ENCODE measurements around the gene CTIF. TPM values are rescaled to one million over a fixed set of nuclear protein-coding genes. Genes with fewer than 3 reads are reported as not detected.

The CTIF gene
- polyA plus RNA-seq, 1 experiment, result 40.2 TPM

DNA sequence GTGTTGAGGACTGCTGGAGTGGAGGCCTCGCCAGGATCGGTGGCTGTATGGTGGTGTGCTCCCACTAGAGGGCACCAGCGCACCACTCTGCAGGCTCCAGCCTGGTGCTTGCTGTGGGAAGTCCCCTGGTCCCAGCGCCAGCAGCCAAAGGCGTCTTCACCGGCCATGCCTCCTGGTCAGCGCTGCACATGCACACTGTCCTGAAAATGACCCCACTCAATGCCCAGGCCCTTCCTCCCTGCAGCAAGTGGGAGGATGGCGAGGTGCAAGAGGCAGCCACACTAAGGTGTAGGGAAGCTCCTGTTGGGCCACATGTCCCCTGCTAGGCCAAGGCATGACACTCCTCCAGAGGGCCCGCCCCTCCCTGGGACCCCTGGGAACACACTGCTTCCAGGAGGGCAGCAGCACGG, 136.5 kb downstream of the CTIF start:
- Histone ChIP-seq H3K27me3 (ENCODE audit: control insufficient read depth, insufficient read depth, low read length) (no peaks in the 10 kb centered on the region), H3K9me3 (ENCODE audit: control insufficient read depth, insufficient read depth, low read length) (peaks cover 10% of the 10 kb centered on the region), H3K4me3 (ENCODE audit: low read depth, low read length) (no peak overlapping the region), H3K27ac (ENCODE audit: low read depth, low read length) (peak overlapping the region; percentile 39)
- TF ChIP-seq, protein P1, sequence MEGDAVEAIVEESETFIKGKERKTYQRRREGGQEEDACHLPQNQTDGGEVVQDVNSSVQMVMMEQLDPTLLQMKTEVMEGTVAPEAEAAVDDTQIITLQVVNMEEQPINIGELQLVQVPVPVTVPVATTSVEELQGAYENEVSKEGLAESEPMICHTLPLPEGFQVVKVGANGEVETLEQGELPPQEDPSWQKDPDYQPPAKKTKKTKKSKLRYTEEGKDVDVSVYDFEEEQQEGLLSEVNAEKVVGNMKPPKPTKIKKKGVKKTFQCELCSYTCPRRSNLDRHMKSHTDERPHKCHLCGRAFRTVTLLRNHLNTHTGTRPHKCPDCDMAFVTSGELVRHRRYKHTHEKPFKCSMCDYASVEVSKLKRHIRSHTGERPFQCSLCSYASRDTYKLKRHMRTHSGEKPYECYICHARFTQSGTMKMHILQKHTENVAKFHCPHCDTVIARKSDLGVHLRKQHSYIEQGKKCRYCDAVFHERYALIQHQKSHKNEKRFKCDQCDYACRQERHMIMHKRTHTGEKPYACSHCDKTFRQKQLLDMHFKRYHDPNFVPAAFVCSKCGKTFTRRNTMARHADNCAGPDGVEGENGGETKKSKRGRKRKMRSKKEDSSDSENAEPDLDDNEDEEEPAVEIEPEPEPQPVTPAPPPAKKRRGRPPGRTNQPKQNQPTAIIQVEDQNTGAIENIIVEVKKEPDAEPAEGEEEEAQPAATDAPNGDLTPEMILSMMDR (IDR thresholded peaks at IDR 0.05; ENCODE audit: low read depth, low read length), result peak; percentile 93
- POLR2A ChIA-PET, result no interaction called here
- DNase-seq (ENCODE audit: low read depth, low spot score), result peak; percentile 63
- CTCF ChIA-PET, result interaction anchor here (0.6 to 4.5 kb wide), 23 partner anchors 19 to 786 kb away, joined by 3 to 48 read pairs (median 4); no protein-coding TSS in a partner anchor

DNA sequence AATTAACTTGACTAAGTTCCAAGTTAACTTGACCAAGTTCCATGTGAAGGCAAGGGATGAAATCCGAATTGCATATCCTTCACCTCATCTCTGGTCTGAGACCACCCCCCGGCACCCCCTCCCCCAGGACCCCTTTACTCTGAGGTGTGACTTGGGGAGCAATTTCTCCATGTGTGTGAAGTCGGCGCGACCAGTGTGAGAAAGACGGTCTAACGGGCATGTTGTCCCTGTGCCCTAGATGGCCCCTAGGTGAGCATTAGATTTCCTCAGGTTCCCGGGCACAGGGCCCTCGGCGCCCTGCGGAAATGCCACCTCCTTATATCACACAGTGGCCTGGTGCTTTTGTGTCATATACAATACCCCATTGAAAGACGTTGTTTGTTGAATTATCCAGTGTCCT, 137.1 kb downstream of the CTIF start:
- H3K27ac ChIP-seq (ENCODE audit: low read depth, low read length), result no peak overlapping the region
- no peaks in the 10 kb centered on the region for H3K27me3 ChIP-seq (ENCODE audit: control insufficient read depth, insufficient read depth, low read length)
- no peak overlapping the region for H3K4me3 ChIP-seq (ENCODE audit: low read depth, low read length)
- no peak for DNase-seq (ENCODE audit: low read depth, low spot score)
- ChIA-PET POLR2A (no interaction called here), CTCF (interaction anchor here (0.6 to 4.5 kb wide), 27 partner anchors 18 to 785 kb away, joined by 3 to 48 read pairs (median 4); no protein-coding TSS in a partner anchor)
- TF ChIP-seq, protein P1 (IDR thresholded peaks at IDR 0.05; ENCODE audit: low read depth, low read length), result no peak
- H3K9me3 ChIP-seq (ENCODE audit: control insufficient read depth, insufficient read depth, low read length), result peaks cover 5% of the 10 kb centered on the region

DNA sequence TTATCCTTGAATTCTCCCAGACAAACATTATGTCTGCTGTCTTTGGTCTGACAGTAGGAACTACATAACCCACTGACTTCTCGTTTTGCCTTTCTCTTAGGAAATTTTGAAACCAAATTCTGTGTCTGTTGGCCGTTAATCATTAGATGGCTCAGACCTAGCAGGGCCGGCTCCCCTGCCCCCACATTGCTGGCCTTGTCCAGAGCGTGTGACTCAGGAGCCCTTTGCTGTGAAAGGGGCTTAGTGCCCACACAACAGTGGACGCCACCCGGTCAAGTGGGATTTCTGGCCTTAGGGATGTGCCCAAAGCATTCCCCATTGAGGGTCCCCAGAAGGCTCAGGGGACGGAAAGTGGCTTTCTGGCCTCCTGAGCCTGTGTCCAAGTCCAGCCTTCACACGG, 137.5 kb downstream of the CTIF start:
- TF ChIP-seq, protein P1 (IDR thresholded peaks at IDR 0.05; ENCODE audit: low read depth, low read length), result no peak
- CTCF ChIA-PET, result interaction anchor here (0.5 to 4.5 kb wide), 40 partner anchors 9 to 785 kb away, joined by 3 to 48 read pairs (median 4); no protein-coding TSS in a partner anchor
- Histone ChIP-seq H3K27ac (ENCODE audit: low read depth, low read length) (no peak overlapping the region), H3K9me3 (ENCODE audit: control insufficient read depth, insufficient read depth, low read length) (peaks cover under 1% of the 10 kb centered on the region), H3K27me3 (ENCODE audit: control insufficient read depth, insufficient read depth, low read length) (no peaks in the 10 kb centered on the region), H3K4me3 (ENCODE audit: low read depth, low read length) (no peak overlapping the region)
- POLR2A ChIA-PET, result no interaction called here
- no peak for DNase-seq (ENCODE audit: low read depth, low spot score)

DNA sequence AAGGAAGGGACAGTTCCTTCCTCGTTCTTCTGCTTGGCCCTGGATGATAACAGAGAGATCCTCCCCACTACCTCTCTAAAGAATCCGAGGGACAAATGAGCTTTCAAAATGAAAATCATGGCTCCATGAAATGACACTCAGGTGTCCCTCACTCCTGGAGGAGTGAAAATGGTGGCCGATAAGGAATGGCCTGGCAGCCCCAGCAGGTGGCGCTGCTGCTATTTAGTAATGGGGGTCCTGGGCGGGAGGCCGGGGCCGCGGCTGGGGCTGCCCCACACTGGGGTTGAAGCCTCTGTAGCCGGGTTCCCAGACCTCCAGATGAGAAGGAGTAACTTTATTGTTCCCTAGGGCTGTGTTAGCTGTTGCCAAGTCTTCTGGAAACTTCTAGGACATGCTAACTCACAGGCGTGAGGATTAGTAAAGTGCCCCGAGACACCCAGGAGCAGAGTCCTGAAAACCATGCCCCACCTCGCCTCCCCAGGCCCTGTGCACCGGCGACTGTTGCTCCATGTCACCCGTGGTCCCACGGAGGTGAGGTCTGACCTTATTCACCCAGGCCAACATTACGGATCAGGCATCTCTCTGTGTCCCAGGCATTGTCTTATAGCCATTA, 138.0 kb downstream of the CTIF start:
- H3K9me3 ChIP-seq (ENCODE audit: control insufficient read depth, insufficient read depth, low read length), result no peaks in the 10 kb centered on the region
- H3K27ac ChIP-seq (ENCODE audit: low read depth, low read length), result no peak overlapping the region
- ChIA-PET CTCF (interaction anchor here (0.5 to 4.5 kb wide), 39 partner anchors 8 to 784 kb away, joined by 3 to 48 read pairs (median 4); no protein-coding TSS in a partner anchor), POLR2A (no interaction called here)
- TF ChIP-seq, protein P1 (IDR thresholded peaks at IDR 0.05; ENCODE audit: low read depth, low read length), result peak; percentile 84
- no peak for DNase-seq (ENCODE audit: low read depth, low spot score)
- H3K4me3 ChIP-seq (ENCODE audit: low read depth, low read length), result no peak overlapping the region
- no peaks in the 10 kb centered on the region for H3K27me3 ChIP-seq (ENCODE audit: control insufficient read depth, insufficient read depth, low read length)

All from AG04450 (cell line).